GM21723 (cell line): Measurements from ENCODE around the gene RNF183.

Experiments
- ATAC-seq: cut with Tn5 transposase; IDR thresholded peaks from one replicate; pipeline ENCODE4 v1.9.1; 2021; ENCODE audit warnings: mild to moderate bottlenecking, moderate library complexity; ENCODE audit not compliant: unreplicated experiment

Gene RNF183, protein sequence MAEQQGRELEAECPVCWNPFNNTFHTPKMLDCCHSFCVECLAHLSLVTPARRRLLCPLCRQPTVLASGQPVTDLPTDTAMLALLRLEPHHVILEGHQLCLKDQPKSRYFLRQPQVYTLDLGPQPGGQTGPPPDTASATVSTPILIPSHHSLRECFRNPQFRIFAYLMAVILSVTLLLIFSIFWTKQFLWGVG

DNA sequence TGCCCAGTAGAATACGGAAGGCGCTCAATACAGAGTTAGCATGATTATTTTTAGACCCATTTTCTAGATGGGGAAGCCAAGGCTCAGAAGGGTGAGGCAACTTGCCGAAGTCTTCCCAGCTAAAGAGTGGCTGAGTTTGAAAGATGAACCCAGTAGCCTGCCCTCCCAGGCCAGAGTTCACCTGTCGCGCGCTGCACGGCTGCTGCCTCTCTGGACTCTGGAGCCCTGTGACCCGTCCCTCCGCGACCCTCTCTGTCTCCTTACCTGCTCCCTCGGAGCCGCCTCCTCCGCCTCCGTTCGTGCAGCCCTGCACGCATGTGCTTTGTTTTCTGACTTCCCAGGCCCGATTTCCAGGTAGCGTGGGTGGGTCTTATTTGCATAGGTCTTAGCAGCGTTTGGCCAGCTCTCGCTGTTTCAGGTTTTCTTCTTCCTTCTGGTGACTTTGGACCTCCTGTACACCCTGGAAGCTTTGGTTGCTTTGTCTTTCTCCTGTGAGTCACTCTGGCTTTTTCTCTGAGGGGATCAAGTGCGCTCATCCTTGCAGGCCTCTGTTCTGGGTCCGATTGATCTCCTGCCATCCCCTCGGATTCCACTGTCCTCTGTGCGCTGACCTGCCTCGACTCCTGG lies at the start of gene RNF183:
Gene RNF183, minus strand, starts transcription at position 585 of the 627 bp plus-strand sequence. CDS start 5,192 bp downstream, outside the sequence.
- no peak for ATAC-seq

DNA sequence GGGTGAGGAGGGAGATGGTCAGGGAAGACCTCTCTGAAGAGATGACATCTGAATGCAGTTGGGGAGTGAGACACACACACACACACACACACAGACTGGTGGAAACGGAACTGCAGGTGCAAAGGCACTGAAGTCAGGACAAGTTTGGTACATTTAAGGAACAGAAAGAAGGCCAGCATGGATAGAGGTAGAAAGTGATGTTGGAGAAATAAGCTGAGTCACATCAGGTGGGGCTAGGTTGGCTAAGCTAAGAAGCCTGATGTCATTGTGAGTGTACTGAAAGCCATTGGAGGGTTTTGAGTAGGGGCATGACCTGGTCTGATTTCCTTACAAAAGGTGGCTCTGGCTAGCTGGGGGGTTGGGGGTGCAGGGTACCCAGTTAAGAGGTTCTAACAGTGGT lies 49.2 kb upstream of the RNF183 start:
- ATAC-seq, result no peak

DNA sequence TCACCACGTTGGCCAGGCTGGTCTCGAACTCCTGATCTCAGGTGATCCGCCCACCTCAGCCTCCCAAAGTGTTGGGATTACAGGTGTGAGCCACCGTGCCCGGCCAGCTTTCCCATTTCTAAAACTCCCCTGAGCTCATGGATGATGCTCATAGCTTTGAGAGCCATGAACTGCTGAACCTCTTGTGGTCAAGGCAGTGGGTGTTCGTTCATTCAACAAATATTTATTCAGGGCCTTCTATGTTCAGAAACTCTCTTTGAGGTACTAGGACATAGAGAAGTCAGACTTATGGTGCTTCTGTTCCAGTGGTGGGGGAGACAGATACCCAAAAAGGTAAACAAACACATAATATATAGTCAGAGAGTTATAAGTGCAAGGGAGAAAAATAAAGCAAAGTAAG lies 48.8 kb upstream of the RNF183 start:
- no peak for ATAC-seq

DNA sequence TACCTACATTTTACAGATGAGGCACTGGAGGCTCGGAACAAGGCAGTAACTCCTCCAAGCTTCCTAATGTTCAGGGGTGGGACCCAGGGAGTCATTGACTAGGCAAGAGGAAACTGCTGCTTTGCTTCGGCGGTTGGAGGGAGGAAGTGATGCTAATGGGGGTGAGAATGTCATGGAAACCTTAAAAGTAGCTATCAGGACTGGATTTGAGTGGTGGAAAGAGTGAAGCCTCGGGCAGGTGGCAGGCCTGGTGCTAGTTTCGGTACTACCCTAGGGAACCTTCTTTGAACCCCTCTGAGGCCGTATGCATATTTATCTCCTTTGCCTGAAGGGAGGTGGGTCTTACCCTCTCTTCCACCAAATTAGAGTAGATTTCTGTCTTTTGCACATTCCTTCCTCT lies 47.8 kb upstream of the RNF183 start:
- ATAC-seq, result no peak

DNA sequence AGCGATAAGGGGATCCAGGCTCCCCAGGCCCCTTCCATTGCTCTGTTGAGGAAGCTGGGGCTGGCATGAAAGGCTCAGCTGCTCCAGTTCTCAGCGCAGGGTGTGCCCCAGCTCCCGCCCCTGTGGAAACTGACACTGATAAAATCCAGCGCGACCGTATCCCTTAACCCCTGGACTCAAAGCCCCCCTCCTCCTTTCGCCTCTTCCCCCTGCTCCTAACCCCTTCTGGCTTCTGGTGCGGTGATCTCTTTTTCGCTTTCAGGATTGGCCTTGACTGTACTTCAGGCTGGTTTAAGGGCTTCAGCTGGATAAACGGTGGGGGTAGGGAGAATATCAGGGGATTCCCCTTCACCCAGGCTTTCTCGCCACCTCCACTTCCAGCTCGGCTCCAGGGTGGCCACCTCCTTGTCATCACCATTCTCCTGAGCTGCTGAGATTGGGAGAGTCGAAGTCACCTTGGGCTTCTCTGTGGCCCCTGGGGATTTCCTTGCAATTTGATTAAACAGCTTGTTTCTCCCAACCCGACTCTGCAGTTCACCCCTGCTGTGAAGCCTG lies 47.0 kb upstream of the RNF183 start:
- ATAC-seq, result peak; percentile 25

DNA sequence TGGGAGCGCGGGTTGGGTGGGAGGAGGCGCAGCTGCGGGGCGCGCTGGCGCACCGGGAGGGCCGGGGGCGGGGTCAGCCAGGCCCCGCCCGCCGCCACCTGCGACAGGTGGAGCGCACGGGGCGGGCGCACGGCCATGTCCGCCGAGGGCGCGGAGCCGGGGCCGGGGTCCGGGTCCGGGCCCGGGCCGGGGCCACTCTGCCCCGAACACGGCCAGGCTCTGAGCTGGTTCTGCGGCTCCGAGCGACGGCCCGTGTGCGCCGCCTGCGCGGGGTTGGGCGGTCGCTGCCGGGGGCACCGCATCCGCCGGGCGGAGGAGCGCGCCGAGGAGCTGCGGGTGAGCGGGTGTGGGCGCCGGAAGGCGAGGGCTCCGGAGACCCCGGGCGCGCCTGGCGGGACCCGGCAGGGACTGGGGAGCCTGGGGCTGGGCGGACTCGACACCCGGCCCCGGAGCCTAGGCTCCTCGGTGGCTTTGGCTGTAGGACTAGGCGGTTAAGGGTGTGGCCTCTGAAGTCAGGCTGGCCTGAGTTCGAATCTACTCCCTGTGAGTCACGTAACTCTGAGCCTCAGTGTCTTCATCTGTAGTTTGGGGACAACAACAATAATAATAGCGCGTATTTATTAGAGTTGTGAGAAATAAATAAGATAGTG lies 46.4 kb upstream of the RNF183 start, which contains the start of gene BSPRY:
Gene BSPRY, plus strand, starts transcription at position 97 of the 650 bp plus-strand sequence. Its CDS starts 39 bp downstream, at position 136.
- ATAC-seq, result peak; percentile 42

DNA sequence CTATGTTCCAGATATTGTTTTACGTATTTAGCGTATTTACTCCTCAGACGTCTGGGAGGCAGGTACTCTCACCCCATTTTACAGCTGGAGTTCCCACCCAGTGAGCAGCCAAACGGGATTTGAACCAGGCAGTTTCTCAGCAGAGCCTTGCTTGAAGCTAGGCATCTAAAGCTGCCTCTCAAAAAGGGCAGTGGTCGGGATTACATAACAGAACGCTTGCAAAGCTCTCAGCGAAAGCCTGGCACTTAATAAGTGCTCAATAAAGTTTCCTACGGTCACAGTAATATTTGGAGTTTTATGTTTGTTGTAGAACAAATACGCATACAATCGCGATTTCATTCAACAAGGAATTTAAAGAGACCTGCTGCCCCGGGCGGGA lies 45.9 kb upstream of the RNF183 start:
- no peak for ATAC-seq

DNA sequence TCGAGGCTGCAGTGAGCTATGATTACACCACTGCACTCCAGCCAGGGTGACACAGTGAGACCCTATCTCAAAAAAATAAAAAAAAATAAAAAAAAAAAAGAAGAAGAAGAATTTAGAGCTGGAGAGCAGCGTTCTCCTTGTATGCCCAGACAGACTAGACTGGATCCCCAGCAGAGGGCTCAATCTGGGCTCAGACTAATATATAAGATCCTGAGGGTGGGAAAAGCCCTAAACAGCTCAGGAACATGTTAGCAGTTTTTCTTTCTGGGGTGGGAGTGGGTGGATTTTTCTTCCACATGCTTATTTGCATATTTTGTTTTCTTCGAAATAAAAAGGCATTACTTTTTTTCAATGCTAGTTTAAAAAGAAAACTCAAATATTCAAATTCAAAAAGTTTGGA lies 45.3 kb upstream of the RNF183 start:
- ATAC-seq, result no peak

DNA sequence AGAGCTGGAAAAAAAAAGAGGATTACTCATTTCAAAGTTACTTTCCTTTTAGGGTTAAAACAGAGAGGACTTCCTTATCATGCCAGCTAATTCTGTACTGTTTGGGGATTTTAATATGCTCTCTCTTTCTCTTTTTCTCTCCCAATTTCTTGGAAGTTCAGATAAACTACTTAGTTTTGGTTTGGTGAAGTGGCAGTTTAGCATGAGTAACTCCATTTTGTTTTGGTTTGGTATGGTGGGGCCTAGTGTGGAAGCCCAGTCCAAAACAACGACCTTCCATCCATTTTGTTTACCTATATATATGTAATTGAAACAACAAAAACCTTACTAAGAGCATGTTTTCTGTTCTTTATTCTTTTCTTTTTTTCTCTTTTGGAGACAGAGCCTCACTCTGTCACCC lies 42.5 kb upstream of the RNF183 start:
- no peak for ATAC-seq

DNA sequence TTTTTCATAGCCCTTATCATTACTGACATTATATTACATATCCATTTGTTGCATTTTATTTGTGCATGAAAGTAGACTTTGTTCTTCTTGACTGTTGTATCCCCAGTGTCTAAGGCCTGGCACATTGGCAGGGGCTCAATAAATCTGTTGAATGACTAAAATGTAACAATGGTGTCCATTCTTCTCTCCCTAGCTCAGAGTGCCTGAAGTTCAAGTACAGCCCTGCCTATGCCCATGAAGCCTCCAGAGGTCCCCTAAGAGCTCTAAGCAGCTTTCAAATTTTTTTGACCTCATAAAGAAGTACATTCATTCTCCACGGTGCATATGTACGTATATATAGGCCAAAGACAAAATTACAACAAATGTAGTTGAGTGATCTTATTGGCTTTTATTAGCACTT lies 42.0 kb upstream of the RNF183 start:
- no peak for ATAC-seq

DNA sequence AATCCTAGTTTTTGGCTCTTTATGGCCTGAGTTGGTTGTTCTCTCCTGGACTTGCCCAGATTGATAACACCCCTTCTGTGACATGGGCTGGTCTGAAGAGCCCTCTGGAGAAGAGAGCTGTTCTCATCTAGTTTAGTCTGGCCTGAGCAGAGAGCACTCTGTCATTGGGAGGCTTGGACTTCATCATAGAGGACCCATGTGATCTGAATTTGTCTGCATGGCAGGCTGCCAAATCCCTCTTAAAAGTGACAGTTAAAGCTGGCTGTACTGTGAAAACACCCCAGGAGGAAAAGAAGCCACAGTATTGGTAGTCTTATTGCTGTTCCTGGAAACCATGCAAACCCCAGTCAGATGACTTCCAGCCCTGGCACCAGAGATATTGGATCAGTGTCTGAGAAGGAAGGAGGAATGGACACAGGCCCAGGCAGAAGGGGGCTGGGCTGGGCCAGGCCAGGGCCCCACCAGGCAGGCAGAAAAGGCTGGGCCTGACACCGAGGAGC lies 40.6 kb upstream of the RNF183 start:
- ATAC-seq, result no peak

DNA sequence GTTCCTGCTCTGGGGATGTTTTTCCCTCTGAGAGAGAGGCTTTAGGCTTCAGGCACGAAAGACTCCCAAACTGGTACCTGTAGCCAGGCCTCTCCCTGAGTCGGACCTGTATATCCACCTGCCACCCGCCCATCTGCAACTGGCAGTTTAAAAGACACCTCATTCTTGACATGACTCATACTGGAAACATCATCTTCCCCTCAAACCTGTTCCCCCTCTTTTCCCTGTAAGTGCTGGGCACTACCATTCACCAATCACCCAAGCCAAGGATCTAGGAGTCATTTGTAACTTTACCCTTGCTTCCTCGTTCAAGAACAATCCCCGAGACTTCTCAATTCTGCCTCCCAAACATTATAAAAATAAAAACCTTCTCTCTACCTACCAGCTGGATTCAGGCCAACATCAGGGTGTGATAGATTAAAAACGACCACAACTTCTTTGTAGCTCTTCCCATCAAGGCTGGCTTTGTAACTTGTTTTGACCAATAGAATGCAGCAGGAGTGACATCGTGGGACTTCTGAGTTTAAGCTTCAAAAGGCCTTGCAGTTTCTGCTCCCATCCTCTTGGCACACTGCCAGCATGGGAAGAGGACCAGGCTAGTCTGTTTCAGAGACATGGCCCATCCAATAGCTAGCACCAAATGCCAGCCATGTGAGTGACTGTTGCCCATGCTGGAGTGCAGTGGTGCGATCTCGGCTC lies 38.7 kb upstream of the RNF183 start:
- no peak for ATAC-seq

DNA sequence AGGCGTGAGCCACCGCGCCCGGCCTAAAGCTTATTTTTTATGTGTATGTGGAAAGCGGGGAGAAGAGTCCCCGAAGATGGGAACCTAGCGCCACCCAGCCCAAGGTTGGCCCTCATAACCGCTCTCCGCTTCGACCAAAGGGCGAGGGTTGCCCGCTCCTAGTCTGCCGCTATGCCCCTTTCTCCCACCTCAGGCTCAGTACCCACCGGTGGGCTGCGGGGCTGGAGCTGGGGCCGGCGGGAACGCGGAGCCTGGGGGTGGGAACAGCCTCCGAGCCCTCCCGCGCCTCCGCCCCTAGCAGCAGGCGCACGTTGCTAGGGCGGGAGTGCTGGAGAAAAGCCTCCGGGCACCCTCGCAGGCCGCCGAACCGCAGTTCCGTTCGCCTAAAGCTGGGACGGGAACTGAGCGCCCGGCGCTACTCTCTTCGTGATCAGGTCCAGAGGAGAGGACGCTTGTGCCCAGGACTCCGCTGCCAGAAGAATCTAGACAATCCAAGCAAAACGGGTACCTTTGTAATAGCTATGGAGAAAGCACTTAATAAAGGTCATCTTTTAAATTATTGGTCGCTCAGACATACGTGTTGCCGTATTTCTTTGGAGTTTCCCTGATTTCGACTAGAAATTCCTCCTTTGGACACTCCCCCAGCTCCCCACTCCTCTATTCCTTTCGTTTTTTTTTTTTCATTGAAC lies 37.0 kb upstream of the RNF183 start, which contains the start of gene WDR31:
Gene WDR31, minus strand, starts transcription at position 265 of the 689 bp plus-strand sequence. CDS start 8,253 bp downstream, outside the sequence.
- ATAC-seq, result peak; percentile 99

DNA sequence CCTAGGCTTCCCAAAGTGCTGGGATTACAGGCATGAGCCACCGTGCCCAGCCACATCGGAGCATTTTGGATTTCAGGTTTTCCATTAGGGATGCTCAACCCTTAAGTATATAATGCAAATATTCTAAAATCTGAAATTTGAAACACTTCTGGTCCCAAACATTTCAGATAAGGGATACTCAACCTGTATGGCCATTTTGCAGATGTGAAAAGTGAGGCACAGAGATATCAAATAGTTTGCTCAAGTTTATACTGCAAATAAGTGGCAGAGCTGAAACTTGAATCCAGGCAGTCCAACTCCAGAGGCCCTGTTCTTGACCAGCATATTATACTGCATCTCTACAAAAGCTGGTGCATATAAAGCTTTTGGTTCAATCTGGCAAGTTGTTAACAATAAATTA lies 34.5 kb upstream of the RNF183 start:
- ATAC-seq, result no peak

DNA sequence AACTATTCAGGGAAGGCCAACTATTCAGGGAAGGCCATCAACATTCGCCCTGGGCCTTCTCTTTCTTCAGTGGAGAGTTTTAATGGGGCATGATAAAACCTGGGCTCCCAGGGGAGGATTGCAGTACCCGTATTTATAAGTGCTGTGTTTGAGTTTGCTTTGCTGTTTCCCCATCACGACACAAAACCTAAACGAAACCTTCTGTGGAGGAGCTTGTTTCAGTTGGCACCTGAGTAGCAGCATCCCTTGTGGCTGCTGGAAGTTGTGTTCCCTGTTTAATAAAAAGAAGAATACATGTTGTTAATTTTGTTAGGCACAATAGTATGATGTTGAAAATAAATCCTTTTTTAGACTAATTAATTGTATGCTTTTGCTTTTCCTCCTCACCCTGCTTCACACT lies 28.6 kb upstream of the RNF183 start:
- ATAC-seq, result no peak

DNA sequence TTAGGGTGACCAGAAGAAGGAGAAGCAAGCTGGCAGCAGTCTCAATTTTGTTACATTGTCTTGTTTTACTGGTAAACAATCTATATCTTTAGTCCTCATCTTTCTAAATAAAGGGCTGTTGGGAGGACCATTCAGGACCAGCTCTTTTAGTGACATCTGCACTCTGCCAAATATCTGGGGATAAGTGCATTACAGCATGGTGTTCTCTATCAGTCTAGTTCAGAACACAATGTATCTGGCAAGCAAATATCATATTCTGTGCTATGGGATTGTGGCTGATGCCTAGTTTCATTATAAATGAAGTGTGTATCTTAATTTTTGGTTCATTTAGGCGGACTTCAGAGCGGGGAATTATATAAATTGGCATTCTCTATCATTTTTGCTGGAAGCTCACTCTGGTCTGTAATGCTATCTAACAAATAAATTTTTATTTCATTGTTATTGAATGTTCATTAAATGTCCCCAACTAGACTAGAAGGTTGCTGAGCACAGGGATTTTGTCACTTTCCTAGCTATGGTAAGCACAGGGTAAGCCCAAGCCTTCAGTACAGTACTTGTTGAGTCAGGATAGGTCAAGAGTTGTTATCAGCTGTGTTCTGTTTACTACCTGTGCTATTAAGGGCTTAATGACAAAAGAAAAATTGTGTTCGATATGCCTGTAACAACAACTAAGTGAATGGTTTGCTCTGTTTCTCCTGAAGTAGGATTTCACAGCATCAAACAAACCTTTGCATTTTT lies 25.0 kb upstream of the RNF183 start:
- no peak for ATAC-seq

DNA sequence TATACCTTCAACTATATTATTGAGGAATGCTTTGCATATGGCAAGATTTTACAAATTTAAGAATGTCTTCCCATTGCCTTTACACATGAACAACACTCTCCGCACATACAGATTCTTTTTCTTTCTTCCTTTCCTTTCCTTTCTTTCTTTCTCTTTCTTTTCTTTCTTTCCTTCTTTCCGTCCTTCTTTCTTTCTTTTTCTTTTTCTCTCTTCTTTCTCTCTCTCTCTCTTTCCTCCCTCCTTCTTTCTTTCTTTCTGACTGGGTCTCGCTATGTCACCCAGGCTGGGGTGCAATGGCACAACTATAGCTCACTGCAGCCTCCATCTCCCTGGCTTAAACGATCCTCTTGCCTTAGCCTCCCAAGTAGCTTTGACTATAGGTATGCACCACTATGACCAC lies 23.1 kb upstream of the RNF183 start:
- ATAC-seq, result no peak

DNA sequence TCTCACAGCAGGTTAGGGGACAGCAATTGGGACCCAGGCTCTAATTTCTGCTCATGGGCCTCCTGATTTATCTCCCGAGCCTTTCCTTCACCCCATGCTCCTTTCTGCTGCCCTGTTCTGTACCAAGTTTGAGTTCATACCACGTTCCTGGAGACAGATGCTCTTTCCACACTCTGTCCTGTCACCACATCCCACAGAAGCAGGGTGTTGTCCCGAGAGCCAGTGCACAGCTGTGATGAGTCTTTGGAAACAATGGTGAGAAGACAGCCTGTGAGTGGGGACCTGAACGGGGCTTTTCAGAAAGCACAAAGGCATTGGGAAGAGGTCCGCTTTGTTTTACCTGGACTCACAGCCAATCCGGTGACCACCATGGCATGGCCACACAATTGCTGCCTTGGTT lies 19.5 kb upstream of the RNF183 start:
- ATAC-seq, result no peak

DNA sequence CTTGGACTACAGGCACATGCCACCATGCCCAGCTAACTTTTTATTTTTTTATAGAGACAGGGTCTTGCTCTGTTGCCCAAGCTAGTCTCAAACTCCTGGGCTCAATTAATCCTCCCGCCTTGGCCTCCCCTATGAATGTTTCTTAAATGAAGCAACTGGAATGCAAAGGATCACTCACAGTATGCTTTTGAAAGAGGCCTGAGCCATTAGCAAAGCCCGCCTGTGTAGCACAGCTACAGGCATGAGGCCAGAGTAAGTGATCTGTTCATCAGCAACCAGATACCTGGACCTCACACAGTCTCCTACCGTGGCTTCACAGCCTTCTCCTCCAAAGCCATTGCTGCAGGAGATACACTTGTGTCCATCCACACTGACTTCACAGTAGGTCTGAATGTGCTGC lies 16.9 kb upstream of the RNF183 start:
- no peak for ATAC-seq

DNA sequence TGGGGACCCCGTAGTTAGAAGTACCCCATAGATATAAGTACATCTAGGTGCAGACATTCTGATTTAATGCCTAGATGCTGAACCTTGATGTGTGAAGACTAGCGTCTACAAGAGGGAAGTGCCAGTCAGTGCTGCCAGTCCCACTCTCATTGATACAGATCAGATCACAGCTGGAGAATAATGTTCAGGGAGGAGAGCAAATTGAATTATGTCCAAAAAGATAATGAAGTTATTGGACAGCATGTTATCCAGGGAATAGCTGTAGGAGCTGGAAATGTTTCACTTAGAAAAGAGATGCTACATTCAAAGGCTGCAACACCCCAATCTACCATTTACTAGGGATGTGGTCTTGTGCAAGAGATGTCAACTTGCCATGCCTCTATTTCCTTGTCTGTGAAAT lies 15.9 kb upstream of the RNF183 start:
- ATAC-seq, result no peak
